Cardiac fibroblast (primary cell): Measurements from ENCODE around the gene SLC1A1.

Experiments
- DNase-seq, 2 donors: peaks; one replicate each; pipeline versions ENCODE4 v3.0.0 to v3.0.0-alpha.2; 2010; ENCODE audit warnings: low read depth in 2 of 2
- H3K4me3 ChIP-seq, 2 donors: replicated peaks in 1 of 2; 1 replicate in 1 of 2; 2 replicates in 1 of 2; pipeline ENCODE4 v1.5.1; 2011; ENCODE audit warnings: low read depth in 2 of 2, low read length in 2 of 2, mild to moderate bottlenecking in 2 of 2, moderate library complexity in 1 of 2
- TF ChIP-seq, protein P1 (sequence below): IDR thresholded peaks from one replicate; pipeline ENCODE4 v1.5.1; 2011; ENCODE audit warnings: low read depth, mild to moderate bottlenecking, low read length, inconsistent platforms

Gene SLC1A1

GRCh38 chr9:4615778-4616177 is 125.5 kb downstream of the SLC1A1 start:
- H3K4me3 ChIP-seq: no peak overlapping the region
- TF ChIP-seq, protein P1, sequence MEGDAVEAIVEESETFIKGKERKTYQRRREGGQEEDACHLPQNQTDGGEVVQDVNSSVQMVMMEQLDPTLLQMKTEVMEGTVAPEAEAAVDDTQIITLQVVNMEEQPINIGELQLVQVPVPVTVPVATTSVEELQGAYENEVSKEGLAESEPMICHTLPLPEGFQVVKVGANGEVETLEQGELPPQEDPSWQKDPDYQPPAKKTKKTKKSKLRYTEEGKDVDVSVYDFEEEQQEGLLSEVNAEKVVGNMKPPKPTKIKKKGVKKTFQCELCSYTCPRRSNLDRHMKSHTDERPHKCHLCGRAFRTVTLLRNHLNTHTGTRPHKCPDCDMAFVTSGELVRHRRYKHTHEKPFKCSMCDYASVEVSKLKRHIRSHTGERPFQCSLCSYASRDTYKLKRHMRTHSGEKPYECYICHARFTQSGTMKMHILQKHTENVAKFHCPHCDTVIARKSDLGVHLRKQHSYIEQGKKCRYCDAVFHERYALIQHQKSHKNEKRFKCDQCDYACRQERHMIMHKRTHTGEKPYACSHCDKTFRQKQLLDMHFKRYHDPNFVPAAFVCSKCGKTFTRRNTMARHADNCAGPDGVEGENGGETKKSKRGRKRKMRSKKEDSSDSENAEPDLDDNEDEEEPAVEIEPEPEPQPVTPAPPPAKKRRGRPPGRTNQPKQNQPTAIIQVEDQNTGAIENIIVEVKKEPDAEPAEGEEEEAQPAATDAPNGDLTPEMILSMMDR: no peak
- DNase-seq: no peak

DNA sequence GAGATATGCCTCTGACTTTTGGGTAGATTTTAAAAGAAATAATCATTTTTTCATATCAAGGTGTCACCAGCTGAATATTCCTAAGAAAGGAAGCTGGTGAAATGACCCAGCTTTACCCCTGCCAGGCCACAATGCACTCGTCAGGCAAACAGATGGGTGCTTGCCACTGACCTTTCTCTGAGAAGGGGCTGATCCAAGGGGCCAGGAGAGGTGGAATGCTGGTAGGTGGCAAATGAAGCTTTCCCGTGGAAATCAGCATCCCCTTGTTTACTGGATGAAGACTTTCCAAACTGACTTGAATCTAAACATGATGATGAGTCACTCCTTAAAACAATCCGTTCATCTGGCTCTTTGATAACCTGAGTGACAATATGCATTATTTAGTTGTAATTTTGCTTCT is 127.5 kb downstream of the SLC1A1 start:
- H3K4me3 ChIP-seq: no peak overlapping the region
- TF ChIP-seq, protein P1: no peak
- no peak for DNase-seq

DNA sequence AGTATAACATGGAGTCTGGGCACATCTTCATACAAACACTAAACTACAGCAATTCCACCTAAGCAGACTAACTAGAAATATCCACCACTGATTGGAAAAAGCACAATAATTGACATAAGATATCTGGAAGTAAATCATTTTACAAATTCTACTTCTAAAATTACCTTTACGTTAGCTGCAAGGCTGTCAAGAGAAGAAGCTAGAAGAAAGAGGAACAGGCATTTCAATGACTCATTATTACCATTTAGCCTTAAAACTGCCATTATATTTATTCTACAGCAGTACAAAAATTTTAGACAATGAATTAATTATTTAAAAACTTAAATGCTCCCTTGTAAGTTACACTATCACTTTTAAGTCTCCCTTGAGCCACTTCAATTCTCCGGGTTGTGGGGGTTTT is 128.4 kb downstream of the SLC1A1 start:
- TF ChIP-seq, protein P1: no peak
- H3K4me3 ChIP-seq: no peak overlapping the region
- no peak for DNase-seq

DNA sequence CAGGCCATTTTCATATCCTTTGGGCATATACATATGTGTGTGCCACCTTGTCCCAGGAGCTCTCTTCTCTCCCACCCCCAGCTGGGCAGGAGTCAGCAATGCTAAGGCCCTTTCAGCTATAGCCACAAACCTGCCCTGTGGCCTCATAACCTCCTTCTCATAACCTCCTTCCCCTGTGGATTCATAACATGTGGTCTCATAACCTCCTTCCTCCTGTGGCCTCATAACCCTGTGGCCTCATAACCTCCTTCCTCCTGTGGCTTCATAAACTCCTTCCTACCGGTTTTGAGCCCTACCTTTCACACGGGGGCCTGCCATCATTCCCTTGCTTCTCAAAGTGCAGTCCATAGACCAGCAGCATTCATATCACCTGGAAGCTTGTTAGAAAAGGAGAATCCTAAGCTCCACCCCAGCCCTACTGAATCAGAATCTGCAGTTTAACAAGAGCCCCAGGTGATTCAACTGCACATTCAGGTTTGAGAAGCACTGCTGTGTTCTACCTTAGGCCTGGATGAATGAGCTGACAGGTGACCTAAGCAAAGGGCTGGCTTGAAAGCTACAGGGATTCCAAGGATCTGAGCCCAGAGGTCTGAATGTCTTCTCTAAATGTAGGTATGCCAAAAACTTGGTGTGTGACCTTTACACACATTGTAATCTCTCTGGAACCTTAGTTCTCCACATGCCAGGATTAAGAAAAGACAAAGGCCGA is 129.9 kb downstream of the SLC1A1 start:
- TF ChIP-seq, protein P1: no peak
- no peak overlapping the region for H3K4me3 ChIP-seq
- no peak for DNase-seq

DNA sequence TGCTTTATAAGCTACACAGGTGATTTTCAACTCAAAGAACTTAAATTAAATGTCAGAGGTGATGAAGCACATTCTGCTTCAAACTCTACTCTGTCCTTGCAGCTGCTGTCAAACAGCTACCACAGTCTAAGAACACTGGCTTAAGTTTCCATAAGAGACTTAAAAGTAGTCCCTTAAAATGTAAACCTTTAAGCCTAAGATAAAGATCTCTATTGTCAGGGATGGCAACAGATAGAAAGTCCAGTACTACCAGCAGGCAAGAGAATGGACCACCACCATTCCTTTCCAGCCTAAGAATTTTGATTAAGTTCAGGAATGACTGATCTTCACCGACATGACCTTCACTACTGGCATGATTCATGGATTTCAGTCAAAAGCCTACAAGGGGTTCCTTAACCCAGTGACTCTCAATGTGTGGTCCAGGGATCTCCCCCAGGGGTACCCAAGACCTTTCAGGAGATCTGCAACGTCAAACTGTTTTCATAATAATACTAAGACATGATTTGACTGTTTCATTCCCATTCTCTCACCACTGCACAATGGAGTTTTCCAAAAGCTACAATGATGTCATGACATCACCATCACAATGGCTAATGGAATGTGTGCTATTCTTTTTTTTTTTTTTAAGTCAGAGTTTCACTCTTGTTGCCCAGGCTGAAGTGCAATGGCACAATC is 130.8 kb downstream of the SLC1A1 start:
- TF ChIP-seq, protein P1: no peak
- peak; percentile 12 to 71 for DNase-seq

DNA sequence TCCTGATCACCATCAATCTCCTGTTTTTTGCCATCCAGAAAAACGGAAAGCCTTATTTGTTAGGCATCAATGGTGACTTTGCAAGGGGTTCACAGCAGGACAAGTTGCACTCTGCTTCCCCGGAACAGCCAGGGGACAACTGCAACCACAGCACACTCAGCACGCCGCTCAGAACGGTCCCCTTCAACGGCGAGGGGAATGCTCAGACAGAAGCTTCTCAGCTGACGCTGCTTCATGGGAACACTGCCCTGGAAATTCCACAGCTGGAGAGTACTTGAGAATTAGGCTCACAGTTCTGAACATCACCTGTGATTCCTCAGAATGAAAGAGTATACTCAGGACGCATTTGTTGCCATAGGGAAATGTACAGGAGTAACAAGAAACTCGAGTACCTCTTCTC is 131.7 kb downstream of the SLC1A1 start:
- DNase-seq: no peak
- TF ChIP-seq, protein P1: no peak
- no peak overlapping the region for H3K4me3 ChIP-seq

More for the DNA sequence above, 130.8 kb downstream of the SLC1A1 start:
- H3K4me3 ChIP-seq: no peak overlapping the region
